Neural crest cell (in vitro differentiated cells): ENCODE results near the gene MRPS23. TPM values are rescaled to one million over a fixed set of nuclear protein-coding genes. Genes with fewer than 3 reads are reported as not detected.

Source experiments
- DNase-seq: peaks from one replicate; pipeline ENCODE4 v3.0.0; 2021; ENCODE audit warnings: low read depth, mixed read lengths, low spot score
- H3K27ac Mint-ChIP-seq: one replicate; pipeline ENCODE4 v1.8.0; 2021; ENCODE audit warnings: mild to moderate bottlenecking, mixed read lengths; ENCODE audit not compliant: unreplicated experiment
- H3K27me3 Mint-ChIP-seq: 2 replicates; pipeline ENCODE4 v1.8.0; 2021; ENCODE audit warnings: low read depth, mild to moderate bottlenecking, mixed read lengths
- H3K36me3 Mint-ChIP-seq: 2 replicates; pipeline ENCODE4 v1.8.0; 2021; ENCODE audit warnings: low read depth, mild to moderate bottlenecking, mixed read lengths
- H3K4me1 Mint-ChIP-seq: 2 replicates; pipeline ENCODE4 v1.8.0; 2021; ENCODE audit warnings: mixed read lengths
- H3K4me3 Mint-ChIP-seq: one replicate; pipeline ENCODE4 v1.8.0; 2021; ENCODE audit warnings: mild to moderate bottlenecking, mixed read lengths
- H3K9me3 Mint-ChIP-seq: 2 replicates; pipeline ENCODE4 v1.8.0; 2021; ENCODE audit warnings: mixed read lengths
- CTCF ChIP-seq: fragments of 200-600 bp; sonication (generic); conservative IDR thresholded peaks from 2 replicates; pipeline ENCODE4 v1.5.0; 2021; ENCODE audit warnings: antibody characterized with exemption, mild to moderate bottlenecking
- total RNA-seq: library from RNA; stranded (reverse); gene quantifications from 2 replicates; pipeline ENCODE4 v1.2.1, GENCODE V29; 2021

The MRPS23 gene
- total RNA-seq, 1 donor from 2014 or later, result 63.0 TPM

- peak overlapping the region; percentile 45 for H3K4me3 Mint-ChIP-seq
- H3K27ac Mint-ChIP-seq, result peak overlapping the region; percentile 94
- no peak for DNase-seq
- TF ChIP-seq CTCF, result no peak
- peaks cover 57% of the 10 kb centered on the region for H3K4me1 Mint-ChIP-seq
- peaks cover 2% of the 10 kb centered on the region for H3K27me3 Mint-ChIP-seq
- H3K36me3 Mint-ChIP-seq, result peaks cover 12% of the 10 kb centered on the region
- H3K9me3 Mint-ChIP-seq, result no peaks in the 10 kb centered on the region
Measured at GRCh38 chr17:57888311-57889216, 38.7 kb upstream of the MRPS23 start.

DNA sequence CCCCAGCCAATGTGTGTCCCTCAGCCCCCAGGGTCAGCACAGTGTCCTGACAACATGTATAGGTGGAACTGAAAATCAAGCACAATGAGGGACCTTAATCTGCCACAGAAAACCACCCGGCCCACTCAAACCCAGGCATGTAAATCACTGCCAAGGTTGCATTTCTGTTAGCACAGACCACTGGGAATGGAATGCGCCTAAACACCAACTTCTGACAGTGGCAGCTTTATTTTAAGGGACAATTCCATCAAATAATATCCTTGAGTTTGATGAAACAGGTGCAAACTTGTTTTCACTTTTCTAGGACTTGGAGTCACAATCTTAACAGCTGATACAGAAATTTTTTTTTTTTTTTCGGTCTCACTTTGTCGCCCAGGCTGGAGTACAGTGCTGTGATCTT is 37.3 kb upstream of the MRPS23 start:
- Mint-ChIP-seq H3K27me3 (no peaks in the 10 kb centered on the region), H3K4me1 (peaks cover 53% of the 10 kb centered on the region), H3K27ac (peak overlapping the region; percentile 88), H3K4me3 (no peak overlapping the region), H3K36me3 (peaks cover 19% of the 10 kb centered on the region), H3K9me3 (no peaks in the 10 kb centered on the region)
- no peak for TF ChIP-seq CTCF
- DNase-seq, result no peak

GRCh38 chr17:57886020-57886419 is 36.2 kb upstream of the MRPS23 start:
- Mint-ChIP-seq H3K27me3 (no peaks in the 10 kb centered on the region), H3K27ac (peak overlapping the region; percentile 43)
- no peak for TF ChIP-seq CTCF

GRCh38 chr17:57885148-57885915 is 35.5 kb upstream of the MRPS23 start:
- DNase-seq, result no peak
- Mint-ChIP-seq H3K36me3 (peaks cover 14% of the 10 kb centered on the region), H3K4me1 (peaks cover 55% of the 10 kb centered on the region), H3K27me3 (no peaks in the 10 kb centered on the region), H3K27ac (no peak overlapping the region), H3K9me3 (no peaks in the 10 kb centered on the region), H3K4me3 (no peak overlapping the region)
- no peak for TF ChIP-seq CTCF

More at GRCh38 chr17:57886020-57886419, 36.2 kb upstream of the MRPS23 start:
- H3K36me3 Mint-ChIP-seq, result peaks cover 14% of the 10 kb centered on the region
- H3K4me3 Mint-ChIP-seq, result no peak overlapping the region
- DNase-seq, result no peak
- peaks cover 53% of the 10 kb centered on the region for H3K4me1 Mint-ChIP-seq
- H3K9me3 Mint-ChIP-seq, result no peaks in the 10 kb centered on the region

- Mint-ChIP-seq H3K27me3 (no peaks in the 10 kb centered on the region), H3K4me1 (peaks cover 62% of the 10 kb centered on the region)
- no peak for DNase-seq
Measured at GRCh38 chr17:57881783-57882351, 32.0 kb upstream of the MRPS23 start.

More at GRCh38 chr17:57881783-57882351, 32.0 kb upstream of the MRPS23 start:
- Mint-ChIP-seq H3K27ac (peak overlapping the region; percentile 64), H3K9me3 (no peaks in the 10 kb centered on the region), H3K36me3 (peaks cover 21% of the 10 kb centered on the region), H3K4me3 (no peak overlapping the region)
- TF ChIP-seq CTCF, result no peak
